HG03469 (cell line): ENCODE data around the gene ECM1.

Experiments used
- ATAC-seq: cut with Tn5 transposase; IDR thresholded peaks from one replicate; pipeline ENCODE4 v1.9.1; 2021; ENCODE audit warnings: mild to moderate bottlenecking, moderate library complexity, moderate number of reproducible peaks; ENCODE audit not compliant: unreplicated experiment

ECM1 gene

DNA sequence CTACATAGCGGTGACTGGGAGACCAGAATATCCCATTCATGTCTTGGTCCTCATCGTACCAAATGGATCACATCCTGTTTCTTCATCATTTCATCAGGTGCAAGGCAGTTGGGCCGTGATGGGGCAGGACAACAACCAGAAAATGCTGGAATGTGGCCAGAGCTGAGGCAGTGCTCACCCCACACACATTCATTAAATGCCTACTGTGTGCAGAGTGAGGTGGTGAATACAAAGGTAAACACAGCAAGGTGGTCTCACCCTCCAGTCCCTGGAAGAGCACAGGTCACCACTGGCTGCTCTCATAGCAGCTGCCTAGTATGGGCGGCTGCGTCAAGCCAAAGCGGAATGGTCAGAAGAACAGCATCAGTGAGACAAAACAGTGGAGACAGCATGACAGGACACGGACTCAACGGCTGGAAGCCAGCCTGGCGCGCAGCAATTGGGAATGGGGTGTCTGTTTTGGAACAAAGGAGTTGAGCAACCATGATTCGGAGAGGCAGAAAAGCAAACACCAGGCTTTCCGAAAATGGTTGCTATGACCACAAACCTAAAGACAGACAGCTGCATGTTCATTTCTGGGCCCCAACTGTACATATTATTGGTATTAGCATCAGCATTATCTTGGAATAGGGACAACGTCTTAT lies 35.7 kb downstream of the ECM1 start:
- ATAC-seq, result no peak

DNA sequence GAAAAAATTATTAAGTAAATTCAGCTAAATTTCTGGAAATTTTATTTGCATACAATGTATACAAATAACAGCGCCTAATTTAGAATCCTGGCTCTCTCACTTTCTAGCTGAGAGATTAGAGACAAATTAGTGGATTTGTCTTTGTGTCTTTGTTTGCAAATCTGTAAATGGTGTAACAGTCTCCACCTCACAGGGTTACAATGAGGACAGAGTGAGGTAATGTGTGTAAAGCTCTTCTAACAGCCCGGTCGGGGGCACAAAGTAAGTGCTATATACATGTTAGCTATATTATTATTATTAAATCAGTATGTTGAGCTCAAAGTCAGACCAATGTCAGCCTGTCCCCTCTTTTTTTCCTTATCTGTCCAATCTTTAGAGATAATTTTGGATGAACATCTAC lies 36.3 kb downstream of the ECM1 start:
- no peak for ATAC-seq

DNA sequence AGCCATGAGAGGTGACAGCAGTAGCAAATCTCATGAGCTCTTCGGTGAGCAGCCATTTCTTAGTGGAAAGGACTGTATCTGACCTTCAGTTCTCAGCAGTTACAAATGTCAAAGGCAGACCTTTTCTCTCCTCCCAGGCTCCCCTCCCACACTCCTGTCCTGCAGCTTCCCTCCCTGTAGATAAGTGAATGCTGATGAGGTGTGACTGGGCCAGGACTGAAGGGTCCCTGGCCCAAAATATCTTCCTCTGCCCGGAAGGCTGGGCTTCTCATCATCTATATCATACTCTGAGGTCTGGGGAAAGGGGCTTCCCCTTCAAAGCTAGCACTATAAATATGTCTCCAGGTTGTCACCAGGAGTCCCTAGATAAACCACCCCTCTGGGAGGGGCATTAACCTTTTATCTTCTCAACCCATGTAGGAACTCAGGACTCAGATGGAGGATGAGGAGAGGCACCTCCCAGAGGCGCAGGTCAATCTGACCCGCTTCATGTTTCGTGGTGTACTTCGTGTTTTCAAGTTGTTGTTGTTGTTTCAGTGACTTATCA lies 37.6 kb downstream of the ECM1 start:
- no peak for ATAC-seq

DNA sequence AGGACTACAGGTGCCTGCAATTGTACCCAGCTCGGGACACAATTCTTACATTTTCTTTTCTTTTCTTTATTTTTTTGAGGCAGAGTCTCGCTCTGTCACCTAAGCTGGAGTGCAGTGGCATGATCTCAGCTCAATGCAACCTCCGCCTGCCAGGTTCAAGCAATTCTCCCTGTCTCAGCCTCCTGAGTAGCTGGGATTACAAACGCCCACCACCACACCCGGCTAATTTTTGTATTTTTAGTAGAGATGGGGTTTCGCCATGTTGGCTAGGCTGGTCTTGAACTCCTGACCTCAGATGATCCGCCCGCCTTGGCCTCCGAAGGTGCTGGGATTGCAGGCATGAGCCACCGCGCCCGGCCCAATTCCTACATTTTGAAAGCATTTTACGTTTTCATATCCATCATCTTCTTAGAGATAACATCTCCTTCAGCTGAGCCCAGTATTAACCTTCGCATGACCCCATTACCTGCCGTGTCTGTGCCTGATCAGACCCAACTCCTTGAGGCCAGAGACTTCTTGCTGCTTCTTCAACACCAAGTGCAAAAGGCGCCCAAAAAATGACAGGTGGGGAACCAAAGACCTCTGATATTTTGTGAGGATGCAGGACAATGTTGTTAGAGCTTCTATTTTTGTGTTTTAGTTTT lies 38.5 kb downstream of the ECM1 start:
- ATAC-seq, result no peak

DNA sequence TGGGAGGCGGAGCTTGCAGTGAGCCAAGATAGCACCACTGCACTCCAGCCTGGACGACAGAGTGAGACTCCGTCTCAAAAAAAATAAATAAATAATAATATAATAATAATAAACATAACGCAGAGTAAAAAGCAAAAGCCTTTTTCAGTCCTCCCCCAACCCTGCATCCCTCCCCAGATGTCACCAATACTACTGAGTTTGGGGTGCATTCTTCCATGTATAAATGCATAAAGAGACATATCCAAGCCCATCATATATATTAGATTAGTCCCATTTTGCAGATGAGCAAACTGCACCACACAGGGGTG lies 40.4 kb downstream of the ECM1 start:
- no peak for ATAC-seq

DNA sequence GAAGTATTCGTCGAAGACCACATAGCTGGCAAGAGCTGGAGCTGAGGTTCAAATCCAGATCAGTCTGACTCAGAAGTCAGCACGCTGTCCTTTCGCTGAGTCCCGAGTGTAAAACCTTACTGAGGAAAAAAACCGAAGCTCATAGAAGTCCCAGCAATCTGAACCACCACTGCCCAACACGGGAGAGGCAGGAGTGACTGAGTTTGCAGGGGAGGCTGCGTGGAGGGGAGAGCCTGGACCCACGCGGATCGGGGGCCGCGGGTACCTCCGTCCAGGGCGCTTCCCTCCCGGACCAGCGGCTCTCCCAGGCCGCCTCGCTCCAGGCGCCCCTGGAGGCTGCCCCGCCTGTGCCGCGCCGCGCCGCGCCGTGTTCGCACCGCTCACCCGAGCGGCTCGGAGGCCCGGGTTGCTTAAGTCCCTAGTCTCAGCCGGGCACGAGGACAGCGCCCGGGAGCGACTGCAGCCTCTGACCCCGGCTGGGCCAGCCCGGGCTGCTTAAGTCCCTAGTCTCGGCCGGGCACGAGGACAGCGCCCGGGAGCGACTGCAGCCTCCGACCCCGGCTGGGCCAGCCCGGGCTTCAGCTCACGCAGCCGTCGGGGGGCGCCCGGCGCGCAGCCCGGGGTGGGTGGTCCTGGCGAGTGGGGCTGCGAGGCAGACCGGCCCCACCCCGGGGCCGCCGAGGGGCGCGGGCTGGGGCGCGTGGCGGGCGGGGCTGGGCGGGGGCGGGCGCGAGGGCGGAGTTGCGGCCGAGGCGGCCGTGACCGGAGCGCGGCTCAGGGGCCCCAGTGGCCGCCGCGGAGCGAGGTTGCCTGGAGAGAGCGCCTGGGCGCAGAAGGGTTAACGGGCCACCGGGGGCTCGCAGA lies 41.0 kb downstream of the ECM1 start, which contains the start of gene ADAMTSL4:
TSS of gene ADAMTSL4 (plus strand) at position 777 of the 864 bp plus-strand sequence. CDS start 2,881 bp downstream, outside the sequence.
- ATAC-seq, result no peak

DNA sequence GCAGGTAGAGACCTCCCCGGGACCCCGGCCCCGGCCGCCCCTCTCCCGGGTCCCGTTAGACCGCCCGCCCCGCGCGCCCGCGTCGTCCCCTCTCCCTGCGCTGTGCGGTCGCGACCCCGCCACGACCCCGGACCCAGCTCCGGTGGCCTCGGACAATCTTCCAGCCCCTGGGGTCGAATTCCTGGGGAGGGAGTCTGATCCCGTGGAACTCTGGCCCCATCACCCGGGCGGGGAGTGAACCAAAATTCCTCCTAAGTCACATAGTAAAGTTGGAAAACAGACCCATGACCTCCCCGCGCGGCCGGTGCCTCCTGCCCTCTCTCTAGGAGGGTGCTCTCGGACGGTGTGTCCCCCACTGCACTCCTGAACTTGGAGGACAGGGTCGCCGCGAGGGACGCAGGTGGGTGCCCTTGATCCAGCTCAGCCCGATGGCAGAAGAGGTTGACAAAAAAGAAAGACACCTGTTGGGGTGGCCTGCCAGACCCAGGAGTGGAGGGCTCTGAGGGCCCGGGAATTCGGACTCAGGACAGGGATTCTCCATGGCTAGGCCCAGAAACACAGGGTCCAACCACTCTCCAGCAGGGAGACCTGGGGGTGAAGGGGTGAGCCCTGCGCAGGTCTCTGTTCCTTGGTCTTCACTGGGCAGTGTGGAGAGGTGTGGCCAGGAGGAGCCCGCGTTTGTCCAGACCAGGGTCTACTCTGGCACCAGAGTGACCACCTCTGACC lies 41.8 kb downstream of the ECM1 start:
- ATAC-seq, result no peak

DNA sequence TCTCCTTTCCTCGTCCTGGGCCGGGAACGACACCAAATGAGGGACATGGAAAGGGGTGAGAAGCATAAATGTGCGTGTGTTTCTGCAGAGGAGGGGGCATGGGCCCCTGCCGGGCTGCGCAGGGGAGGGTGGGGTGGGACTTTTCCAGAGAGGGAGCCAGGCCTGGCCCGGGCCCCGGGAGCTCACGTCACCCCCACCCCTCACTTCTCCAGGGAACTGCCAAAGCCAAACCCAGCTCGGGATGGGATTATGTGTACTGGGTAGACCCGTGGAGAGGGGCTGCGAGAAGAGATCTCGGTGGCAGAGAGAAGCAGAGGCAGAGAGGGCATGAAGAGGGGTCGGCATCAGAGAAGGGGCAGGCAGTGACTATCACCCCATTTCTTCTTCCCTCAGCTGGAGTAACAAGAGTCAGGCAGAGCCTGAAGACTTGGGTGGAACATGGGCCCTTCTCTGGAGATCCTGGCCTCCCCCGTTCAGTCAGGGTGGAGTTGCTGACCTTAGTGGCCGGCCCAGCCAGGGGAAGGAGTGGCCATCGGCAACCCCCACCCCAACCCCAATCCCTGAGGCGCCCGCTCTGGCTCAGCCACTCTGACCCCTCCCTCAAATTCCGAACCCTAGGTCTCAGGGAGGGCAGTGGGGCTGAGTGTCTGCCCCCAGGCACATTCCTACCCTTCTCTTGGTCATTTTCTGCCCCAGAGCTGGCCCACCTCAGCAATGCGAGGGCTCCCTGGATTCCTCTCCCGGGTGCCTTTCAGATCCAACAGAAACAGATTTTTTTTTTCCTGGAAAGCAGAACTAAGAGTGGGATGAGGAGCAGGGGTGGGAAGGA lies 42.5 kb downstream of the ECM1 start:
- no peak for ATAC-seq

DNA sequence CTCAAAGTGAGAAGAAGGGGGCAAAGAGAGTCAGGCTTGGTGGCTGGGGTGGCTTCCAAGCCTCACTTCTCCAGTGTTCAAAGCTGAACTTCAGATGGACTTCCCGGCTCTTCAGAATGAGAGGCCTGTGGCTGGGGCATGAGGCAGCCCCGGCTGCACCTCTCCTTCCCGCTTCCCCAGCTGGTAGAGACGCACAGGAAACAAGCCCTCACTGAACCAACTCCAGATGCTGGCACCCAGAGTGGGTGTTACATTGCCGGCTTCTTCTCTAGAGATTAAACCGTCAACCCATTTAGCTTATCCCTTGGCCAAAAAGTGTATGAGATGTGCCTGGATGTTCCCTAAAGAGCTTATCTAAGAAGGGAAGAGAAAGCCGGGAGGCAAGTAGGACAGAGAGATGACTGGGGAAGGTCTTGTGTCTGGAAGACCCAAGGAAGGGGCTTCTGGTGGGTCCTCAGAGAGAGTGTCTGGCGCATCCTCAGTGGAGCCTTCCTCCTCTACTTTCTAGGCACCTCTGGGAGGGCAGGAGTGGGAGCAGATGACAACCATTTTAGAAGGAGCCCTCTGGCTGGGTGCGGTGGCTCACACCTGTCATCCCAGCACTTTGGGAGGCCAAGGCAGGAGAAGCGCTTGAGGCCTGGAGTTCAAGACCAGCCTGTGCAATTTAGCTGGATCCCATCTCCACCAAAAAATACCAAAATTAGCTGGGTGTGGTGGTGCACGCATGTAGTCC lies 43.3 kb downstream of the ECM1 start:
- no peak for ATAC-seq

DNA sequence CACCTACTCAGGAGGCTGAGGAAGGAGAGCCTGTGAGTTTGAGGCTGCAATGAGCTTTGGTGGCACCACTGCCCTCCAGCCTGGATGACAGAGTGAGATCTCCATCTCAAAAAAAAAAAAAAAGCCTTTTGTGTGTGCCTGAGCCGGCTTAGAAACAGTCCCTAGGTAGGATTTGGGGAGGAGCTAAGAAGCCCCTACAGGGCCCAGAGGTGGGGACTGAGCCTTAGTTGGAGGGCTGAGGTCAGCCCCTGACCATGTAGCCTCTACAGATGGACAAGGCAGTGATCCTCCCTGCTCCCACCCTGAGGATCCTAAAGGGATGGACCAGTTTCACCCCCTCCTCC lies 43.8 kb downstream of the ECM1 start:
- no peak for ATAC-seq

DNA sequence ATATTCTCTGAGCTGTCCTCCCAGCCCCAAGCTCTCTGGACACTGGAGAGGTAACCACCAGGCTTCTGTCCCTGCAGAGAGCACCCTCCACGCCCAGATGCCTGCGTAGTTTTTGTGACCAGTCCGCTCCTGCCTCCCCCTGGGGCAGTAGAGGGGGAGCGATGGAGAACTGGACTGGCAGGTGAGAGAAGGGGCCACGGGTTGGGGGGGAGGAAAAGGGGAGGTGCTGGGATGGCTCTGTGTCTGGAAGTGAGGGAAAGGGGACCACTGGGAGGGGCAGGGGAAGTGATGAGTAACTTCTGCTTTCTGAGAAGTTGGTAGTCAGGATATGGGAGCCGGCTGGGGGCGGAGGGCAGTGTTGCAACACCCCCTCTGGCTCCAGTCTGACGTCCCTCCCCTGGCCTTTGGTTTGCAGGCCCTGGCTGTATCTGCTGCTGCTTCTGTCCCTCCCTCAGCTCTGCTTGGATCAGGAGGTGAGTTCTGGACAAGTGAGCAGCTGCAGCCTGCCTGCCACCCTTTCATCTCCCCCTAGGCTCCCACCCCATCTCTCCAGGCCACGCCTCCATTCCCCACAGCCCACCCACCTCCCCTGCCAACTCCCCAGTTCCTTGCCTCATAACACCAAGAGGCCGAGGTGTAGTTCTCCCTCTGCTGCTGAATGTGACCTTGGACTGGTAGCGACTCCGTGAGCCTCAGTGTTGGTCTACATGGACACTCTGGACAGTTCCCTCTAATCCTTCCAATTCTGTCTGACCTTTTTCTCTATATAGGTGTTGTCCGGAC lies 44.4 kb downstream of the ECM1 start:
- no peak for ATAC-seq

DNA sequence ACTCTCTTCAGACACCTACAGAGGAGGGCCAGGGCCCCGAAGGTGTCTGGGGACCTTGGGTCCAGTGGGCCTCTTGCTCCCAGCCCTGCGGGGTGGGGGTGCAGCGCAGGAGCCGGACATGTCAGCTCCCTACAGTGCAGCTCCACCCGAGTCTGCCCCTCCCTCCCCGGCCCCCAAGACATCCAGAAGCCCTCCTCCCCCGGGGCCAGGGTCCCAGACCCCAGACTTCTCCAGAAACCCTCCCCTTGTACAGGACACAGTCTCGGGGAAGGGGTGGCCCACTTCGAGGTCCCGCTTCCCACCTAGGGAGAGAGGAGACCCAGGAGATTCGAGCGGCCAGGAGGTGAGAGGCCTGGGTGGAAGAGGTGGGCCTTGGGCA lies 45.0 kb downstream of the ECM1 start:
- no peak for ATAC-seq

DNA sequence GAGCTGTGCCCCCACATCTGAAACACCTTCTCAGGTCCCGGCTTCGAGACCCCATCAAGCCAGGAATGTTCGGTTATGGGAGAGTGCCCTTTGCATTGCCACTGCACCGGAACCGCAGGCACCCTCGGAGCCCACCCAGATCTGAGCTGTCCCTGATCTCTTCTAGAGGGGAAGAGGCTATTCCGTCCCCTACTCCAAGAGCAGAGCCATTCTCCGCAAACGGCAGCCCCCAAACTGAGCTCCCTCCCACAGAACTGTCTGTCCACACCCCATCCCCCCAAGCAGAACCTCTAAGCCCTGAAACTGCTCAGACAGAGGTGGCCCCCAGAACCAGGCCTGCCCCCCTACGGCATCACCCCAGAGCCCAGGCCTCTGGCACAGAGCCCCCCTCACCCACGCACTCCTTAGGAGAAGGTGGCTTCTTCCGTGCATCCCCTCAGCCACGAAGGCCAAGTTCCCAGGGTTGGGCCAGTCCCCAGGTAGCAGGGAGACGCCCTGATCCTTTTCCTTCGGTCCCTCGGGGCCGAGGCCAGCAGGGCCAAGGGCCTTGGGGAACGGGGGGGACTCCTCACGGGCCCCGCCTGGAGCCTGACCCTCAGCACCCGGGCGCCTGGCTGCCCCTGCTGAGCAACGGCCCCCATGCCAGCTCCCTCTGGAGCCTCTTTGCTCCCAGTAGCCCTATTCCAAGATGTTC lies 45.6 kb downstream of the ECM1 start:
- no peak for ATAC-seq

DNA sequence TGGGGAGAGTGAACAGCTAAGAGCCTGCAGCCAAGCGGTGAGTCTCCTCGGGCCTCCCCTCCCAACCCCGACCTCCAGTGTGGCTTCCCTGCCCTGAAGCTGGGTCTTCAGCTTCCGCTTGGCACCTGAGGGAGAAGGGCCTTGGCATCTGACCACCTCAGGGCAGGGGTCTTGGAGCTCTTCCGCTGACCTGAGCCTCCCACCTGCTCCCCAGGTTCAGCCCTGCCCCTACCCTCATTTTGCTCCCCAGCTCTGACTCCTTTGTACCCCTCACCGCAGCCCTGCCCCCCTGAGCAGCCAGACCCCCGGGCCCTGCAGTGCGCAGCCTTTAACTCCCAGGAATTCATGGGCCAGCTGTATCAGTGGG lies 46.2 kb downstream of the ECM1 start:
- ATAC-seq, result no peak

DNA sequence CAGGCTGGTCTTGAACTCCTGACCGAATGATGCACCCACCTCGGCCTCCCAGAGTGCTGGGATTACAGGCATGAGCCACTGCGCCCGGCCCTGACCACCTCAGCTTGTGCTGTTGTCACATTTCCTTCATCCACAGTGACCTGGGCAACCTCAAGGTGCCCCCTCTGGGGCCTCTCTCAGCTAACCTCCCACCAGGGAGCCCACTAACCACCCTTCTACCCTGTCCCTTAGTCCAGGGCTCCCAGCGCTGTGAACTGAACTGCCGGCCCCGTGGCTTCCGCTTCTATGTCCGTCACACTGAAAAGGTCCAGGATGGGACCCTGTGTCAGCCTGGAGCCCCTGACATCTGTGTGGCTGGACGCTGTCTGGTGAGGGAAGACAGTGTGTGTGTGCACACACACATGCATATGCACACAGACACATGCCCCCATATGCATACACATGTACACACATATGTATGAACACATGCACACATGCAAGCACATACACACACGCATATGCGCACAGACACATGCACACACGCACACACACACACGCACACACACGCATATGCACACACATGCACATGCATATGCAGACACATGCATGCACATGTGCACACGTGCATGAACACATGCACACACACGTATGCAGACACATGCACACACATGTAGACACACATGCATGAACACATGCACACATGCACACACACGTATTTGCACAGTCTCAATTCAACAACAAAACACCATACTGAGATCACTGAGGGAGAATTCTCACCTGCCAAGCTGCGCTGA lies 47.5 kb downstream of the ECM1 start:
- no peak for ATAC-seq

DNA sequence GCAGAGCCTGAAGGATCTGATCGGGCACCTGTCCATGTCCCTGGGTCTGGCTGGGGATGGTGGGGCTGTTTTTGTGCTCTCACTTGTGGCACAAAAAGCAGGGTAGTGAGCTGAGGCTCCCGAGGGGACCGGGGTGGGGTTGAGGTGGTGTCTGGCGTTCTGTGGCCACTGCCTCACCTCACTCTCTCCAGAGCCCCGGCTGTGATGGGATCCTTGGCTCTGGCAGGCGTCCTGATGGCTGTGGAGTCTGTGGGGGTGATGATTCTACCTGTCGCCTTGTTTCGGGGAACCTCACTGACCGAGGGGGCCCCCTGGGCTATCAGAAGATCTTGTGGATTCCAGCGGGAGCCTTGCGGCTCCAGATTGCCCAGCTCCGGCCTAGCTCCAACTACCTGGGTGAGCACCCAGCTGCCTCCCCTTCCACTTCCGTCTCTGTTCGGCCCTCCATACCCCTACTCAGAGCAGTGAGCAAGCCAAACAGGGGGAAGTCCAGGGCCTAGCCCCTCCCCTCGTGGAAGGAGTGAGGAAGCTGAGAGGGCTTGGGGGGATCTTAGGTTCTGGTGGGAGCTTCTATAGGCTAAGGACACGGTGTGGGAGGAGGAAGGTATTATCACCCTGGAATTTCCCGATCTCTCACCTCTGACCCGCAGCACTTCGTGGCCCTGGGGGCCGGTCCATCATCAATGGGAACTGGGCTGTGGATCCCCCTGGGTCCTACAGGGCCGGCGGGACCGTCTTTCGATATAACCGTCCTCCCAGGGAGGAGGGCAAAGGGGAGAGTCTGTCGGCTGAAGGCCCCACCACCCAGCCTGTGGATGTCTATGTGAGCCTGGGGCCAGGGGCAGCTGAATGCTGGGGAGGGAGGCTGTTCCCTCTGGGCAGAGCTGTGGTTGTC lies 48.3 kb downstream of the ECM1 start:
- no peak for ATAC-seq
